WTC11 (cell line): ENCODE data around the gene C1S.

Experiments used
- ATF2 ChIP-seq: sonication (generic); formaldehyde crosslinking; IDR thresholded peaks from 2 replicates; pipeline ENCODE4 v1.8.1; 2022; ENCODE audit warnings: low read depth, missing genetic modification reagents, borderline replicate concordance
- CBFB ChIP-seq: sonication (generic); formaldehyde crosslinking; IDR thresholded peaks from 2 replicates; pipeline ENCODE4 v1.8.1; 2022; ENCODE audit warnings: mild to moderate bottlenecking, low read depth, missing genetic modification reagents
- CREM ChIP-seq: sonication (generic); formaldehyde crosslinking; IDR thresholded peaks from 2 replicates; pipeline ENCODE4 v1.8.1; 2022; ENCODE audit warnings: mild to moderate bottlenecking, missing genetic modification reagents, moderate library complexity
- CTCF ChIP-seq: fragments of 200-600 bp; IDR thresholded peaks from 2 replicates; pipeline ENCODE4 v1.8.0; 2022; ENCODE audit warnings: antibody characterized with exemption
- ELF4 ChIP-seq: sonication (generic); formaldehyde crosslinking; IDR thresholded peaks from 2 replicates; pipeline ENCODE4 v1.8.1; 2022; ENCODE audit warnings: low read depth, mild to moderate bottlenecking, moderate library complexity, missing genetic modification reagents
- MAX ChIP-seq: sonication (generic); formaldehyde crosslinking; IDR thresholded peaks from 2 replicates; pipeline ENCODE4 v1.8.0; 2022; ENCODE audit warnings: mild to moderate bottlenecking, missing genetic modification reagents
- PREB ChIP-seq: sonication (generic); formaldehyde crosslinking; IDR thresholded peaks from 2 replicates; pipeline ENCODE4 v1.8.1; 2022; ENCODE audit warnings: mild to moderate bottlenecking, missing genetic modification reagents, moderate library complexity, borderline replicate concordance
- TCF7 ChIP-seq: sonication (generic); formaldehyde crosslinking; IDR thresholded peaks from 2 replicates; pipeline ENCODE4 v1.8.0; 2022; ENCODE audit warnings: mild to moderate bottlenecking, low read depth, missing genetic modification reagents, moderate library complexity
- USF1 ChIP-seq: sonication (generic); formaldehyde crosslinking; IDR thresholded peaks from 2 replicates; pipeline ENCODE4 v1.8.0; 2022; ENCODE audit warnings: mild to moderate bottlenecking, missing genetic modification reagents

- TF ChIP-seq ATF2 (no peak), CTCF (no peak), ELF4 (CRISPR knock-in tag) (no peak), MAX (CRISPR knock-in tag) (no peak), CBFB (CRISPR knock-in tag) (no peak), PREB (CRISPR knock-in tag) (no peak), USF1 (no peak), TCF7 (CRISPR knock-in tag) (no peak), CREM (CRISPR knock-in tag) (no peak)
Measured at GRCh38 chr12:7034464-7034863, 26.1 kb upstream of the C1S start.
